SU-DHL-6 (cell line): ENCODE data around the gene ID1.

Experiments
- H2AFZ ChIP-seq: fragments of 200-600 bp; sonication (generic); 2 replicates; pipeline ENCODE4 v1.6.1; 2014; ENCODE audit warnings: low read depth, mild to moderate bottlenecking, moderate library complexity, mixed read lengths, antibody characterized with exemption, low read length; ENCODE audit not compliant: severe bottlenecking
- H3F3A ChIP-seq: fragments of 200-600 bp; shearing (Covaris generic); 2 replicates; pipeline ENCODE4 v1.6.0; 2016; ENCODE audit warnings: antibody characterized with exemption, mild to moderate bottlenecking; ENCODE audit not compliant: insufficient read depth
- H3K27ac ChIP-seq: fragments of 200-600 bp; sonication (generic); 2 replicates; pipeline ENCODE4 v1.5.1; 2016; ENCODE audit warnings: low read depth, mild to moderate bottlenecking, low read length, moderate library complexity, mixed read lengths
- H3K27me3 ChIP-seq: fragments of 200-600 bp; sonication (generic), shearing (Covaris generic); 2 replicates; pipeline ENCODE4 v1.6.0; 2014; ENCODE audit warnings: mild to moderate bottlenecking, low read length
- H3K36me3 ChIP-seq: fragments of 200-600 bp; sonication (generic); 2 replicates; pipeline ENCODE4 v1.6.1; 2014; ENCODE audit warnings: mild to moderate bottlenecking, low read length, mixed read lengths
- H3K4me2 ChIP-seq: fragments of 300-600, 200-600 bp; shearing (Covaris generic), sonication (generic); 2 replicates; pipeline ENCODE4 v1.6.0; 2014; ENCODE audit warnings: low read length, low read depth, mild to moderate bottlenecking; ENCODE audit not compliant: poor library complexity, severe bottlenecking
- H3K4me3 ChIP-seq: fragments of 200-600 bp; sonication (generic); 2 replicates; pipeline ENCODE4 v1.5.1; 2014; ENCODE audit warnings: antibody characterized with exemption, low read length, mild to moderate bottlenecking, mixed read lengths; ENCODE audit not compliant: insufficient read depth, poor library complexity, severe bottlenecking
- H3K79me2 ChIP-seq: fragments of 200-600 bp; sonication (generic); 2 replicates; pipeline ENCODE4 v1.6.1; 2014; ENCODE audit warnings: mild to moderate bottlenecking, low read length, moderate library complexity; ENCODE audit not compliant: insufficient read depth
- H3K9ac ChIP-seq: fragments of 200-600 bp; sonication (generic); 2 replicates; pipeline ENCODE4 v1.7.0; 2014; ENCODE audit warnings: mild to moderate bottlenecking, low read length
- H3K9me2 ChIP-seq: fragments of 200-600 bp; sonication (generic); replicated peaks from 2 replicates; pipeline ENCODE4 v1.6.1; 2014; ENCODE audit warnings: low read length; ENCODE audit not compliant: insufficient read depth
- H3K9me3 ChIP-seq: fragments of 200-600 bp; sonication (generic); 2 replicates; pipeline ENCODE4 v1.6.1; 2014; ENCODE audit warnings: low read length, mixed read lengths; ENCODE audit not compliant: insufficient read depth
- H4K20me1 ChIP-seq: fragments of 200-600 bp; sonication (generic); 2 replicates; pipeline ENCODE4 v1.6.1; 2014; ENCODE audit warnings: low read depth, mild to moderate bottlenecking, antibody characterized with exemption, low read length, moderate library complexity, mixed read lengths
- CTCF ChIP-seq: fragments of 200-600 bp; sonication (generic); IDR thresholded peaks from one replicate; pipeline ENCODE4 v1.5.1; 2017; ENCODE audit warnings: antibody characterized with exemption, mild to moderate bottlenecking, low read length, moderate library complexity; ENCODE audit not compliant: insufficient read depth, poor library complexity, severe bottlenecking
- EZH2phosphoT487 ChIP-seq: fragments of 200-600 bp; sonication (generic), shearing (Covaris generic); conservative IDR thresholded peaks from 2 replicates; pipeline ENCODE4 v1.6.1; 2018; ENCODE audit warnings: mild to moderate bottlenecking, antibody characterized with exemption, low read length, moderate library complexity, mixed read lengths

The ID1 gene

GRCh38 chr20:31640259-31640658 is 35.2 kb downstream of the ID1 start:
- TF ChIP-seq CTCF = no peak
- TF ChIP-seq EZH2phosphoT487 = no peak
- no peak overlapping the region for H2AFZ ChIP-seq
- no peak overlapping the region for H3K4me2 ChIP-seq
- no peaks in the 10 kb centered on the region for H3F3A ChIP-seq
- H4K20me1 ChIP-seq = no peaks in the 10 kb centered on the region
- H3K9me3 ChIP-seq = no peaks in the 10 kb centered on the region
- no peaks in the 10 kb centered on the region for H3K27me3 ChIP-seq
- H3K9me2 ChIP-seq = no peaks in the 10 kb centered on the region
- H3K79me2 ChIP-seq = no peaks in the 10 kb centered on the region
- no peak overlapping the region for H3K9ac ChIP-seq
- no peak overlapping the region for H3K27ac ChIP-seq
- H3K36me3 ChIP-seq = no peaks in the 10 kb centered on the region
- H3K4me3 ChIP-seq = no peak overlapping the region

GRCh38 chr20:31641391-31641790 is 36.3 kb downstream of the ID1 start:
- Histone ChIP-seq H2AFZ (no peak overlapping the region), H3K27ac (no peak overlapping the region), H3K4me3 (no peak overlapping the region), H3K9me3 (no peaks in the 10 kb centered on the region), H3K9ac (no peak overlapping the region), H3F3A (no peaks in the 10 kb centered on the region), H3K4me2 (no peak overlapping the region), H3K9me2 (no peaks in the 10 kb centered on the region), H3K36me3 (no peaks in the 10 kb centered on the region), H3K27me3 (no peaks in the 10 kb centered on the region), H4K20me1 (no peaks in the 10 kb centered on the region), H3K79me2 (no peaks in the 10 kb centered on the region)
- no peak for TF ChIP-seq EZH2phosphoT487
- no peak for TF ChIP-seq CTCF

GRCh38 chr20:31642837-31643236 is 37.7 kb downstream of the ID1 start:
- Histone ChIP-seq H3K27me3 (no peaks in the 10 kb centered on the region), H3K4me2 (no peak overlapping the region), H2AFZ (no peak overlapping the region), H3K79me2 (no peaks in the 10 kb centered on the region), H3K36me3 (no peaks in the 10 kb centered on the region), H3K9me3 (no peaks in the 10 kb centered on the region), H3F3A (no peaks in the 10 kb centered on the region), H3K27ac (no peak overlapping the region), H3K4me3 (no peak overlapping the region), H4K20me1 (no peaks in the 10 kb centered on the region), H3K9me2 (no peaks in the 10 kb centered on the region), H3K9ac (no peak overlapping the region)
- TF ChIP-seq CTCF (no peak), EZH2phosphoT487 (no peak)

GRCh38 chr20:31643522-31643921 is 38.4 kb downstream of the ID1 start:
- no peaks in the 10 kb centered on the region for H3K79me2 ChIP-seq
- no peaks in the 10 kb centered on the region for H3K9me2 ChIP-seq
- H2AFZ ChIP-seq = no peak overlapping the region
- no peak for TF ChIP-seq EZH2phosphoT487
- no peak for TF ChIP-seq CTCF
- no peak overlapping the region for H3K4me2 ChIP-seq
- no peak overlapping the region for H3K27ac ChIP-seq
- H3K36me3 ChIP-seq = no peaks in the 10 kb centered on the region
- H3K9me3 ChIP-seq = no peaks in the 10 kb centered on the region
- H3K9ac ChIP-seq = no peak overlapping the region
- no peak overlapping the region for H3K4me3 ChIP-seq
- H3K27me3 ChIP-seq = no peaks in the 10 kb centered on the region
- H4K20me1 ChIP-seq = no peaks in the 10 kb centered on the region
- H3F3A ChIP-seq = no peaks in the 10 kb centered on the region
